HEK293 (cell line): ENCODE measurements around the gene ZC3H11A.

ENCODE experiments used
- CTCF ChIP-seq: fragments of 450-650 bp; formaldehyde crosslinking; IDR thresholded peaks from 2 replicates; pipeline ENCODE4 v1.5.1; 2016; ENCODE audit warnings: missing biosample characterization, missing genetic modification characterization
- KLF16 ChIP-seq: fragments of 450-650 bp; formaldehyde crosslinking; IDR thresholded peaks from 2 replicates; pipeline ENCODE4 v1.5.1; 2017; ENCODE audit warnings: missing biosample characterization, missing genetic modification characterization
- REST ChIP-seq: fragments of 450-650 bp; formaldehyde crosslinking; IDR thresholded peaks from 2 replicates; pipeline ENCODE4 v1.5.1; 2016; ENCODE audit warnings: missing biosample characterization, missing genetic modification characterization
- YY1 ChIP-seq: fragments of 450-650 bp; formaldehyde crosslinking; IDR thresholded peaks from 2 replicates; pipeline ENCODE4 v1.5.1; 2018; ENCODE audit warnings: missing biosample characterization, missing genetic modification characterization
- ZBTB49 ChIP-seq: fragments of 450-650 bp; formaldehyde crosslinking; IDR thresholded peaks from 2 replicates; pipeline ENCODE4 v1.5.1; 2016; ENCODE audit warnings: missing biosample characterization, missing genetic modification characterization, low read depth
- ZBTB7A ChIP-seq: fragments of 450-650 bp; formaldehyde crosslinking; IDR thresholded peaks from 2 replicates; pipeline ENCODE4 v1.5.1; 2016; ENCODE audit warnings: low read depth, missing biosample characterization, missing genetic modification characterization
- ZFP69B ChIP-seq: fragments of 450-650 bp; formaldehyde crosslinking; IDR thresholded peaks from 2 replicates; pipeline ENCODE4 v1.5.1; 2016; ENCODE audit warnings: missing biosample characterization, missing genetic modification characterization
- ZNF214 ChIP-seq: fragments of 450-650 bp; formaldehyde crosslinking; IDR thresholded peaks from 2 replicates; pipeline ENCODE4 v1.5.1; 2017; ENCODE audit warnings: missing biosample characterization, mild to moderate bottlenecking, missing genetic modification characterization, borderline replicate concordance
- ZNF324 ChIP-seq: fragments of 450-650 bp; formaldehyde crosslinking; IDR thresholded peaks from 2 replicates; pipeline ENCODE4 v1.5.1; 2016; ENCODE audit warnings: missing biosample characterization, missing genetic modification characterization
- ZNF510 ChIP-seq: fragments of 450-650 bp; formaldehyde crosslinking; IDR thresholded peaks from 2 replicates; pipeline ENCODE4 v1.5.1; 2018; ENCODE audit warnings: mild to moderate bottlenecking, missing genetic modification characterization, missing biosample characterization; ENCODE audit not compliant: insufficient replicate concordance
- ZNF521 ChIP-seq: fragments of 450-650 bp; formaldehyde crosslinking; IDR thresholded peaks from 2 replicates; pipeline ENCODE4 v1.5.1; 2017; ENCODE audit warnings: missing biosample characterization, mild to moderate bottlenecking, missing genetic modification characterization
- ZNF558 ChIP-seq: fragments of 450-650 bp; formaldehyde crosslinking; IDR thresholded peaks from 2 replicates; pipeline ENCODE4 v1.5.1; 2016; ENCODE audit warnings: missing biosample characterization, missing genetic modification characterization
- ZNF621 ChIP-seq: fragments of 450-650 bp; formaldehyde crosslinking; IDR thresholded peaks from 2 replicates; pipeline ENCODE4 v1.5.1; 2017; ENCODE audit warnings: missing biosample characterization, missing genetic modification characterization
- TF ChIP-seq, protein P1 (sequence below): fragments of 450-650 bp; formaldehyde crosslinking; IDR thresholded peaks from 2 replicates; pipeline ENCODE4 v1.5.1; 2017; ENCODE audit warnings: missing biosample characterization, missing genetic modification characterization

DNA sequence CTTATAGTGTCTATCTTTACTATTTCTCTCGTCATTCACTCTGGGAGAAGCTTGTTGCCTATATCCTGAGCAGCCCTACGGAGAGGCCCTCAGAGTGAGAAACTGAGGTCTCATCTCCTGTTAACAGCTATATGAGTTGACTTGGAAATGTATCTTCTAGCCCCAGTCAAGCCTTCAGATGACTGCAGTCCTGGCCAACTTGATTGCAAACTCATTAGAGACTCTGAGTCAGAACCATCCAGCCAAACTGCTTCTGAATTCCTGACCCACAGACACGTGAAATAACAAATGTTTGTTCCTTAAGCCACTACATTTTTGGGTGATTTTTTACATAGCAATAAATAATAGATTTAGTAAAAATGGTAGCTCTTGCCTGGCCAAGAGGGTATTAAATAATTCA lies 3.9 kb upstream of the ZC3H11A start:
- TF ChIP-seq ZFP69B (tag by site-specific recombination), result no peak
- no peak for TF ChIP-seq KLF16 (tag by site-specific recombination)
- TF ChIP-seq, protein P1, sequence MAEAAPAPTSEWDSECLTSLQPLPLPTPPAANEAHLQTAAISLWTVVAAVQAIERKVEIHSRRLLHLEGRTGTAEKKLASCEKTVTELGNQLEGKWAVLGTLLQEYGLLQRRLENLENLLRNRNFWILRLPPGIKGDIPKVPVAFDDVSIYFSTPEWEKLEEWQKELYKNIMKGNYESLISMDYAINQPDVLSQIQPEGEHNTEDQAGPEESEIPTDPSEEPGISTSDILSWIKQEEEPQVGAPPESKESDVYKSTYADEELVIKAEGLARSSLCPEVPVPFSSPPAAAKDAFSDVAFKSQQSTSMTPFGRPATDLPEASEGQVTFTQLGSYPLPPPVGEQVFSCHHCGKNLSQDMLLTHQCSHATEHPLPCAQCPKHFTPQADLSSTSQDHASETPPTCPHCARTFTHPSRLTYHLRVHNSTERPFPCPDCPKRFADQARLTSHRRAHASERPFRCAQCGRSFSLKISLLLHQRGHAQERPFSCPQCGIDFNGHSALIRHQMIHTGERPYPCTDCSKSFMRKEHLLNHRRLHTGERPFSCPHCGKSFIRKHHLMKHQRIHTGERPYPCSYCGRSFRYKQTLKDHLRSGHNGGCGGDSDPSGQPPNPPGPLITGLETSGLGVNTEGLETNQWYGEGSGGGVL, result no peak
- TF ChIP-seq CTCF (tag by site-specific recombination), result no peak
- no peak for TF ChIP-seq YY1 (tag by site-specific recombination)
- no peak for TF ChIP-seq ZNF510 (tag by site-specific recombination)
- no peak for TF ChIP-seq ZNF621 (tag by site-specific recombination)
- TF ChIP-seq ZNF558, result no peak
- TF ChIP-seq ZNF324 (tag by site-specific recombination), result no peak
- no peak for TF ChIP-seq ZNF521 (tag by site-specific recombination)
- no peak for TF ChIP-seq ZNF214 (tag by site-specific recombination)
- TF ChIP-seq REST (tag by site-specific recombination), result no peak
- no peak for TF ChIP-seq ZBTB7A (tag by site-specific recombination)
- no peak for TF ChIP-seq ZBTB49
